ENCODE measurements around the gene RHEB.

Gene RHEB

GRCh38 chr7:151448261-151449252, 71.1 kb downstream of the RHEB start:
- no peak for DNase-seq (ENCODE audit: low read depth)

- DNase-seq (ENCODE audit: low read depth): no peak
These were observed 71.8 kb downstream of the RHEB start for GRCh38 chr7:151447901-151448260.

- no peak for DNase-seq (ENCODE audit: low read depth)
These were observed 72.4 kb downstream of the RHEB start for GRCh38 chr7:151447312-151447711.

GRCh38 chr7:151446412-151446811, 73.3 kb downstream of the RHEB start:
- DNase-seq (ENCODE audit: low read depth): no peak

- DNase-seq (ENCODE audit: low read depth): no peak
These were observed 75.1 kb downstream of the RHEB start for GRCh38 chr7:151444632-151445031.

- DNase-seq (ENCODE audit: low read depth): no peak
These were observed 76.8 kb downstream of the RHEB start for GRCh38 chr7:151442776-151443496.

- DNase-seq (ENCODE audit: low read depth): no peak
These were observed 78.8 kb downstream of the RHEB start for GRCh38 chr7:151440799-151441445.

GRCh38 chr7:151439855-151440798, 79.6 kb downstream of the RHEB start, which contains the start of gene CRYGN:
Gene CRYGN (minus strand): TSS chr7:151440141. CDS start chr7:151439917, 224 bp downstream.
- DNase-seq (ENCODE audit: low read depth): no peak

- DNase-seq (ENCODE audit: low read depth): no peak
These were observed 80.7 kb downstream of the RHEB start for GRCh38 chr7:151438864-151439601.

- DNase-seq (ENCODE audit: low read depth): no peak
These were observed 81.7 kb downstream of the RHEB start for GRCh38 chr7:151437866-151438516.

- no peak for DNase-seq (ENCODE audit: low read depth)
These were observed 82.5 kb downstream of the RHEB start for GRCh38 chr7:151437159-151437553.

- no peak for DNase-seq (ENCODE audit: low read depth)
These were observed 83.1 kb downstream of the RHEB start for GRCh38 chr7:151436446-151437158.

- no peak for DNase-seq (ENCODE audit: low read depth)
These were observed 83.7 kb downstream of the RHEB start for GRCh38 chr7:151435971-151436370.

- no peak for DNase-seq (ENCODE audit: low read depth)
These were observed 84.4 kb downstream of the RHEB start for GRCh38 chr7:151435103-151435916.

GRCh38 chr7:151434549-151434948, 85.1 kb downstream of the RHEB start:
- DNase-seq (ENCODE audit: low read depth): no peak

- no peak for DNase-seq (ENCODE audit: low read depth)
These were observed 85.8 kb downstream of the RHEB start for GRCh38 chr7:151433721-151434400.

- DNase-seq (ENCODE audit: low read depth): no peak
These were observed 86.8 kb downstream of the RHEB start for GRCh38 chr7:151432658-151433521.

All from GM04504 (cell line).